ENCODE data around the gene MCC. TPM values are rescaled to one million over a fixed set of nuclear protein-coding genes. Genes with fewer than 3 reads are reported as not detected.
A peak's percentile ranks its signal among the peaks of the same experiment; 100 is the strongest.

The MCC gene
- total RNA-seq, 1 donor from 2014 or later, result 31.9 TPM

DNA sequence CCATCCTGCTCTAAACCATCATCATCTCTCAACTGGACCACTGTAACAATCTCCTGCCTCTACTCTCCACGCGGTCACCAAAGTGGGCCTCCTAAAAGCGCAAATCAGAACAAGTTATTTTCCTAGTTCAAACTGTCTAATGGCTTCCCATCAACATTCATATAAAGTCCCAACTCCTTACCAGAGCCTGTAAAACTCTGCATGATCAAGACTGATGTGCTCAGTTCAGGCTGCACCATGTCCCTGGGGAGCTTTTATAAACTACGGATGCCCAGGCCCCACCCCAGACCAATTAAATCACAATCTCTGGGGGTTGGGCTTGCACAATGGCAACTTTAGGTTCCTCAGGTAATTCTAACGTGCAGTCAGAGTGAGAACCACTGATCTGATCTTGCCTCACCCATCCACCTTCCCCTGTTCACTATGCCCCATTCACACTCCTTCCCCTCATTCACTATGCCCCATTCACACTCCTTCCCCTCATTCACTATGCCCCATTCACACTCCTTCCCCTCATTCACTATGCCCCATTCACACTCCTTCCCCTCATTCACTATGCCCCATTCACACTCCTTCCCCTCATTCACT is 382.5 kb downstream of the MCC start:
- no peak for ATAC-seq
- intact Hi-C loops (cut with DNase I), result no loop called here

DNA sequence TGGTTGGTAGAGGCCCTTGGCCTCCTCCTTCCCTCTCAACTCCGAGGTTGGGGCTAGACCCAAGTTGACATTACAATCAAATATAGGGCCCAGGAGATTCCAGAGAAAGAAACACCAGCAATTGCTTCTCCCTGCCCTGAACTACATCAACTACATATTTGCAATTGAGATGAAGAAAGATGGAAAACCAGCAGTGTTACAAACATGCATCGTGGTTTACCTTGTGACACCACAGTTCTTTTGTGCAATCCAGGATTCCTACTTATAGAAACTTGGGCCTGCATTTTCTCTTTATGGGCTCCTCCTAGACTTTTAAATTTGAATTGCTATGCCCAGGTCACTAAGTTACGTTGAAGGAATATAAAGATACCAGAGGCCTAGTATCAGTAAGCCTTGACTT is 384.9 kb downstream of the MCC start:
- intact Hi-C loops (cut with DNase I), result no loop called here

More for the DNA sequence above, 382.5 kb downstream of the MCC start:
- no peak for DNase-seq (ENCODE audit: missing footprints)

DNA sequence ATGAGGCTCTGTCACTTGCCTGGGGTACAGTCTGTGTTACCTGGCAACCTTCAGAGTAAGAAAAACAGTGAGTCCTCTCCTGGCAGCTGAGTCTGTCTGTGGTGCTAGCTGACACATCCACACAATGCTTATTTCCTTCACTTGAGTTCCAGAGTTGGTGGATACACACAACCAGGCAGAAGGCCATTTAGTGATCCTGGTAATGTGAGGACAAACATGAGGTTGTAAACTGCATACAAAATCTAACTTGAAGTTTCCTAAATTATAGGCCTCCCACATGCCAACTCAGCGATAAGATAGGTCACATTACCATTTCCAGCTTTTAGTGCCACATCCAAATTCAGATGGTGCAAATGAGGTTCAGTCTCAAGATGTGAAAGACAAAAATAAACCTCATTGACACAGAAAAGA is 386.1 kb downstream of the MCC start:
- peak; percentile 72 for ATAC-seq
- intact Hi-C loops (cut with DNase I), result no loop called here
- no peak for DNase-seq (ENCODE audit: missing footprints)

More for the DNA sequence above, 384.9 kb downstream of the MCC start:
- no peak for ATAC-seq
- no peak for DNase-seq (ENCODE audit: missing footprints)

DNA sequence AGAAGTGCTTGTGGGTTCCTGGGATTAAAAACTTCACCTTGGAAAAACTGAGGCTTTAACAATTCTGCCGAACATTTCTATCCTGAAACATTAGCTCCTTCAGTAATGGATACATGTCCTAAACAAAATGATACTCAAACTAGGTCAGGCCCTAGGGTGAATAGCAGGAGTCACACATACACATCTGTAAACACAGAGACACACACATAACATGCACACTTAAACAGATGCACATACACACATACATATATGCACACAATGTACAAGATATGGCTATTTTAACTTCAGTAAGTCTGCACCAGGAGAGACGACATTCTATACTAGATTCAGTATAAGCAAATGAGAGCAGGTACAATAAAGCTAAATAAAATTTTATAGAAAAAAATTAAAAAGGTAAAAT is 387.3 kb downstream of the MCC start:
- intact Hi-C loops (cut with DNase I), result no loop called here
- ATAC-seq, result no peak
- DNase-seq (ENCODE audit: missing footprints), result no peak

DNA sequence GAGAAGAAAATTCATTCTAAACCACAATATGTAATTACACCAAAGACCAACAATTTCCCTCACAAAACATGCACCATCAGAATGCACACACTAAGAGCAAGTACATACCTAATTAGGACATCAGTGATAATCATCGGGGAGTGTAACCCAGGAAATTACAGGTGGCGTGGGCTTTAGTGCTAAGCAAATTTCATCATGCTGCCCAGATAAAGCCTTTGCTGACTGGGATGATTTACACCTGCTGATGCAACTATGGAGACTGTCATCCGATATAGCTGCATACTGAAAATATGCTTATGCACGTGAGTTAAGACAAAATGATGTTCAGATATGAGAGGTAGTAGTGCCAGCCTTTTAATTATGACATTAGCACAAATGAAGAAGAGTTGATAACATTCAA is 388.4 kb downstream of the MCC start:
- DNase-seq (ENCODE audit: missing footprints), result no peak
- intact Hi-C loops (cut with DNase I), result no loop called here
- no peak for ATAC-seq

DNA sequence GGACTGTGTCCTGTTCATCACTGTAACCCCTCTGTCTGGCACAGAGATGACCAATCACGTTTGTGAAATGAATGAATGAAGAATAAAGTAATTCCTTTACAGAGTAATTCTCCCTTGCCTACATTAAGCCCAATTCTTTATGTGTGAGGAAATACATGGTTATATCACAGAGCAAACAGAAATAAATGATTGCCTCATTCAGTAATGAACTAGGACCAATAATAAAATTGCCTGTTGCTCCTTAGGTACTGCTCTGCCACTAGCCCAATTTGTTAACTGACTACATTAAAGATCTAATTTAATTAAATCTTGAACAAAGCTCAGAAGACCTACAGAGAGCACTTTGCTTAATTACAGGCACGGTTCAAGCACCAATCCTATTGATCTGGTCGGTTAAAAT is 389.9 kb downstream of the MCC start:
- DNase-seq (ENCODE audit: missing footprints) (no peak), ATAC-seq (no peak)
- intact Hi-C loops (cut with DNase I), result no loop called here

DNA sequence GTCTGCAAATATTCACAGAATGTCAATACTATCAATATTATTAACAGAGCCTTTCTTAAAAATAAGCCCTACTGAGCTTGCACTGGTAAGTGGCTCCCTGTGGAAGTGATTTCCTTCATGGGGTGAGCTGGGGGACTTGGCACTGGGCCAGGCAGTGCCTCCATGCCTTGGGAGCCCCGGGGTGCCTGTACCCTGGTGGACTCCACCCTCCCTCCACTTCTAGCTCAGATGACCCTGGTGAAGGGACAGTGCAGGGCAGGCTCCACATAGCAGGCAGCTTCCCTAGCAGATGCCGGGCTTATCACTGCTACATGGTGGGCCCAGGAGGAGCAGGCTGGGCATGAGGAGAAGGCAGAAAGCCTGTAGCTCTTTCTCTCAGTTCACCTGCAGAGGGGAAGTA is 392.4 kb downstream of the MCC start:
- ATAC-seq (no peak), DNase-seq (ENCODE audit: missing footprints) (no peak)
- intact Hi-C loops (cut with DNase I), result no loop called here

DNA sequence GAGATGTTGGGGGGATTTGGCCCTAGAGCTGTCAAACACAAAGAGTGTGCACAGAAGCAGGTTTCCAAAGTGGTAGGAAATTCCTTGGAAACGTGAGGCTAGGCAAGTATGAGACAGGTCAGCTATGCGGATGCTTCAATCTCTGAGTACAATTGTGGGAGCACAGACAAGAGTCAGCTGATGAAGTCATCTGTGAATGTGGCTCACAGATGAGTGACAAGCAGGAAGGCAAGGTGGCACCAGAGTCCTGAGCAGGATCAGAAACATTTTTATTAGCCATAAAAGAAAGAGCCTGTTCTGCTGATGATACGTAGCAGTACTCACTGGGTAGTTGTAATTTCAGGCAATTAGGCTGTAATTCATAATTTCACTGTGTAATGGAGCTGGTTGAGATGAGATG is 394.7 kb downstream of the MCC start:
- ATAC-seq, result no peak
- intact Hi-C loops (cut with DNase I), result loop anchor here (5.0 kb wide), 1 partner anchor 69 kb away; no protein-coding TSS in a partner anchor
- DNase-seq (ENCODE audit: missing footprints), result no peak

DNA sequence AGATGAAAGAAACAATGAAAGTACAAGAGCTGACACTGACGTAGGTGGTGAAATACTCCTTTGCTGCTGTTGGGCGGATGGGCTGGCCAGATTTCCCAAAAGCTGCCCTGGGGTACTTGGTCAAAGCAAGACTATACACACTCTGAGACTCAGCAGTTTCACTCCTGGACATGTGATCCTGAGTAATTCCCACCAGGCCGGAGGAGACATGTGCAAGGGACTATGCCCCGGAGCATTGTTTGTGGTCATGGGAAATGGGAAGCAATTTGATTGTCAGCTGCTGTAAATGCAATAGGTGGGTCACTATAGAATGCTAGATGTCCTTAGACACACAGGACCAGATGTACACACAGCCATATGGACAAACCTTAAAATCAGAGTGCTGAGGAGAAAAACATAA is 395.6 kb downstream of the MCC start:
- intact Hi-C loops (cut with DNase I), result loop anchor here (5.0 kb wide), 1 partner anchor 70 kb away; no protein-coding TSS in a partner anchor

DNA sequence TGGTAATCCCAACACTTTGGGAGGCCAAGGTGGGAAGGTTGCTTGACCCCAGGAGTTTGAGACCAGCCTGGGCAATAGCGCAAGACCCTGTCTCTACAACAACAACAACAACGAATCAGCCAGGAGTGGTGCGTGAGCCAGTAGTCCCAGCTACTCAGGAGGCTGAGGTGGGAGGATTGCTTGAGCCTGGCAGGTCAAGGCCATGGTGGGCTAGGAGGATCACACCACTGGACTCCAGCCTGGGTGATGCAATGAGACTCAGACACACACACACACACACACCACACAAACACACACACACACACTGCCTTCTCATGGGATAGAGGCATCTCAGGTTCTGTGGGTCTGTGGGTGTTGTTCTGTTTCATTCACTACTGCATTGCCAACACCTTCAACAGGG is 396.6 kb downstream of the MCC start:
- DNase-seq (ENCODE audit: missing footprints), result no peak
- intact Hi-C loops (cut with DNase I), result loop anchor here (2.0 to 5.0 kb wide), 2 partner anchors 71 to 111 kb away; no protein-coding TSS in a partner anchor
- no peak for ATAC-seq

More for the DNA sequence above, 395.6 kb downstream of the MCC start:
- ATAC-seq (no peak), DNase-seq (ENCODE audit: missing footprints) (no peak)

DNA sequence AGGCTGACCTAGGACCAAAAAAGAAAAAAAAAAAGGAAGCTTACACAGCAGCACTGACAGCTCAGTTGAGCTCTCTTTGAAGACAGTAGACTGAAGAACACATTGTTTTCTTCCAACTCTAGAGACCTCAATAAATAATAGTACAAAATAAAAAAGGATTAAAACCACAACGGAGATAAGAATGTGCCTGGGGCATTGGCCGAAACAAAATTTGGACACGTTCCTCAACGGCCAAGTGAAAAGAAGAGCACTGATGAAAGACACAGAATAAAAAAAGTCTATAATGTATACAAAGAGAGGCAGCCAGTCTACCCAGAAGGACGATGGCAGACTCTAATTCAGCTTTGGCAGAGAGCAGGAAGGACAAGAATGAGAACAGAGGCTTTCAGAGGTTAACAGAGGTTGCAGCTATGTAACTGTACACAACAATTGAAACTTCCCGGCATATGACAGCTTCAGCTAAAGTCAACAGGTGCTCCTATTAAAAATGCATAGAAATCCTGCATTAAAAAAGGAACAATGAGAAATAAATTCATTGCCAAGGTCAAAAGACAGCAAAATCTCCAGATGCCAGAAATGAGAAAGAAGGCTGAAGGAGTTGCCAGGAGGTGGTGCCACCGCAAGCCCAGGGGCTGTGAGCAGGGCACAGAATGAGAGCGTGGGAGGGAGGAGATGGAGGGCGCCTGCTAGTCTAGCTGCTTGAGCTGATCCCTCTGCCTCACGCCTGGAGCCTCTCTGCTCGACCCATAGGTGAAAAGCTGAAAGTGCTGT is 397.7 kb downstream of the MCC start:
- intact Hi-C loops (cut with DNase I), result loop anchor here (2.0 to 5.0 kb wide), 2 partner anchors 72 to 112 kb away; no protein-coding TSS in a partner anchor
- peak; percentile 62 for ATAC-seq
- DNase-seq (ENCODE audit: missing footprints), result no peak

DNA sequence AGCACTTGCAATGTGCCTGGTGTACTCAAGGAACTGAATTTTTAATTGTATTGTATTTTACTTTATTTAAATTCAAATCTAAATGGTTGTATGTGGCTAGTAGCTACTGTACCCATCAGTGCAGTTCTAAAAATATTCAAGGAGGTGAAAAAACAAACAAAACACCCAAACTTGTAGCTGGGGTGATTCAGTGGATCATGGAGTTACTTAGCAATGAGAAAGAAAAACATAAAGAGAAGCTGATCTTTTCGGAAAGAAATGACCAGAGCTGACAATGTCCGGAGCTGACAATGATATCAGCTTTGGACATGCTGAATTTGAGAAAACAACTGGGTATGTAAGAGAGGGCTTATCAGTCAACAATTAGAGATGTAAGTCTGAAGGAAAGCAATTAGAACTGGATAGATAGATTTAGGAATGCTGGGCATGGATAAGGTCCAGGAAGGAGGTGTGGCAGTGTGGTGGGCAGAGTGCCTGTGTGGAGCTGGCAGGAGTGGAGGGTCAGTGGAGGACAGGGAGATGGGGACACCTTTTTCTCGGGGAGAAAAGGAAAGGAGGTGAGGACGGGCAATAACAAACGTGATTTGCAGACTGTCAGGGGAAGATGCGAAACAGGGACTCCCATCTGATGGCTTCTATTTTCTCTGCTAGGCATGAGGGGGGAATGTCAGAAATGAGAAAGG is 398.5 kb downstream of the MCC start:
- intact Hi-C loops (cut with DNase I), result loop anchor here (2.0 to 10.0 kb wide), 4 partner anchors 47 to 205 kb away; no protein-coding TSS in a partner anchor

DNA sequence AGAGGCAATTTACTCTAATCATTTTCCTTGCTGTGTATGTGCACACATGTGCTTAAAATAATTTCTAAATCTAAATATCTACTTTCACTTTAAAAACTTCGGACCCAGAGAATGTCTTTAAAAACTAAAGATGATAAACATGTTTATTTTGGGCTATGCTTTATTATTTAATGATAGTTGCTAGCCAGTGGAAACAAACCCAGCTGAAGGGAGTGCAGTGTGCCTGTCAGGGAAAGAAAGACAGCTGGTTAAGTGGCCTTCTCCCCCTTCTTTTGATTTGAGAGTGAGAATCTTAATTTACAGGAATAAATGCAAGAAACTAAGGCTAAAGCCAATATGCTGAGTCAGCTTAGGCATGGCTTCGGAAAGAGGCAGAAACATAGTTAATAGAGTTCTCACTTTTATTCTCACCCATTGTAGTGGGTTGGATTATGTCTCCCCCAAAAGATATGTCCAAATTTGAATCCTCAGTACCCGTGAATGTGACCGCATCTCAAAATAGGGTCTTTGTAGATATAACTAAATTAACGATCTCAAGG is 400.2 kb downstream of the MCC start:
- ATAC-seq (peak; percentile 43), DNase-seq (ENCODE audit: missing footprints) (no peak)
- intact Hi-C loops (cut with DNase I), result loop anchor here (5.0 to 10.0 kb wide), 2 partner anchors 46 to 207 kb away; no protein-coding TSS in a partner anchor

More for the DNA sequence above, 398.5 kb downstream of the MCC start:
- DNase-seq (ENCODE audit: missing footprints), result no peak
- peak; percentile 49 for ATAC-seq

DNA sequence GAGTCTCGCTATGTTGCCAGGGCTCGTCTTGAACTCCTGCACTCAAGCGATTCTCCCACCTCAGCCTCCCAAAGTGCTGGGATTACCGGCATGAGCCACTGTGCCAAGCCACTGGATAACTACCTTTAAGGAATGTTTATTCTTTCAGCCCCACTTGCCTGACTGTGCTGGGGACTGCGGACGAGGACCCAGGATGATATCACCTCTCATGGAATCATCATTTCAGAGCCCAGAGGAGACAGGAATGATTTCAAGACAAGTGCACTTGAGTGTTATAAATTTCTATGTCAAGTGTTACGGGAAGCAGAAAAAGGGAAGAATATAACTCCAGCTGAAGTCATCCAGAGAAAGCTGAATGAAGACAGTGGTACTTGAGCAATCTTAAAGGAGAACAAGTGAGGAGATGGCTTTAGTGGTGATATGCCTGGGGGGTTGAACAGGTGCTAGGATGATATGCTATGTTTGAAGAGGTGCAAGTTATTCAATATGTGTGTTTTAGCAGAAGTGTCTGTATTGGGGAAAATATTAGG is 402.3 kb downstream of the MCC start:
- DNase-seq (ENCODE audit: missing footprints), result no peak
- no peak for ATAC-seq
- intact Hi-C loops (cut with DNase I), result loop anchor here (5.0 to 10.0 kb wide), 2 partner anchors 44 to 209 kb away; no protein-coding TSS in a partner anchor

DNA sequence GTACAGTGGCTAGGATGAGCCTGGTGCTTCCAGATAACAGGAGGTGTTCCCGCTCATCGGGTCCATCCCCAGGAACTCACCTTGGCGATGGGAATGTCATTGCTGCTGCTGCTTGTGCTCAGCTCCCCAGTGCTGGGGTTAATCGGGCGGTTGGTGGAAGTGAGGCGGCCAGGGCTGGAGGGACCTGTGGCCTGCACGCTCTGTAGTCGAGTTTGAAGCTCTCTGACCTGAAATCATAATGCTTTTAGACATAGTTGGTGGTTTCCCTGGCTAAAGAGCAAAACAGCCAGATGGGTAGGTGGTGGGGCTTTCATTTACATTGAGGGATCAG is 403.2 kb downstream of the MCC start:
- intact Hi-C loops (cut with DNase I), result loop anchor here (5.0 to 10.0 kb wide), 2 partner anchors 43 to 210 kb away; no protein-coding TSS in a partner anchor
- peak; percentile 2 for ATAC-seq
- no peak for DNase-seq (ENCODE audit: missing footprints)

DNA sequence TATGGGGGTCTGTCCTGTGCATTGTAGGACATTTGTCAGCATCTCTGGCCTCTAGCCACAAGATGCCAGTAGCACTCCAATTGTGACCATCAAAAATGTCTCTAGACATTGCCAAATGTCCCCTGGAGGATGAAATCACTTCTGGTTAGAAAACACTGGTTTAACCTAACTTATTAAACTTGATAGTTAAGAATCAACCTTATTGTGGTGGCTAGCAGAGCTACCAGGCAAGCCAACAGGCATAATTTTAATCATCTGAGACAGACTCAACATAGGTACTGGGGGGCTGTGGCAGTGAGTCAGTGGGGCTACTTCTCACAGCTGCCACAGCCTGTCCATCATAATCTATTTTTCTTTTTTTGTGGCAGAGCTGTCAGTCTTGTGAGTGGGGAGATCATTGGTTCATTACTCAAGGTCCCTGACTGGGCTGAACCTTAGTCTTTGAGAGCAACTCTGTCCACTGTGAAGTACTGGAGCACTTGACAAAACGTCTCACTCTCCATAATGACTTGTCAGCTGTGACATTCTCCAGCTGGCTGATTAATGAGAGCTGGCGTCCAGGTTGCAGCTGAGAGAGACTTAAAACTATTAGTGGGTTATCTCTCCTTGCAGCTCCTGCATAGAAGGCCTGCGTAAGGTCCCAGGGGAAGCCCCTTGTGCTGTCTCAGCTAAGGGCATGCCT is 403.7 kb downstream of the MCC start:
- intact Hi-C loops (cut with DNase I), result loop anchor here (5.0 to 10.0 kb wide), 2 partner anchors 42 to 210 kb away; no protein-coding TSS in a partner anchor
- ATAC-seq, result peak; percentile 70
- DNase-seq (ENCODE audit: missing footprints), result no peak

DNA sequence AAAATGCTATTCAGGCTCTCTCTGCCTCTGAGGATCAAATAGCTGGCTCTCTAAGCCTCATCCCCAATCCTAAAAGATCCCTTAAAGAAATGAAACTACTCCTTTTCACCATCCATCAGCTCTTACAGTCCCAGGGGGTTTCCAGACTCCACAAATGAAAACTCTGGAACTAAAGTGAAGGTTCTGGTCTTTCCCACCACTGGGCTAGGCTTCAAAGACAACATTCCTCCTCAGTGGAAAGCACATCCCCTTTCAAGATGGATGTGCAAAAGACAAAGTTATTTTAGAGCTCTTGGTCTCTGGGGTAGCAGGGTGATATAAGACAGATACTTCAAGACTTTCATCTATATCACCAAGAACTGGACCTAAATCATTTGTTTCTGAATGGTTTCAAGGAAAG is 404.8 kb downstream of the MCC start:
- DNase-seq (ENCODE audit: missing footprints) (no peak), ATAC-seq (no peak)
- intact Hi-C loops (cut with DNase I), result loop anchor here (10.0 kb wide), 1 partner anchor 211 kb away; no protein-coding TSS in a partner anchor

DNA sequence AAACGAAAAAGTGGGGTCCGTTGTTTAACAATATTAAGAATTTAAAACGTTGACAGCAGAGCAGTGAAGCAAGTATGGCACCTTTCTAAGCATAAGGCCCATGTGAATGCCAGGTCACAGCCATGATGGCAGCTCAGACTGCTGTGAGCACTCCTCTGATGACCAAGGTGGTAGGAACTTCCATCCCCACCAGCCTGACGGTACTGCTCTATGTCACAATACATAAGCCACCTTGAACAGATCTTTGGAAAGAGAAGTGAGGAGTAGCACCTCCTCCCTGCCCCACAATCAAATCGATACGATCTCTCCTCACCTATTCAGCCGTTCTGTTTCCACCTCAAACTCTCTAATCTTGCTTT is 405.7 kb downstream of the MCC start:
- DNase-seq (ENCODE audit: missing footprints) (no peak), ATAC-seq (no peak)
- intact Hi-C loops (cut with DNase I), result loop anchor here (10.0 kb wide), 1 partner anchor 212 kb away; no protein-coding TSS in a partner anchor

Data from Right ventricle myocardium inferior (tissue), 1 donor.